Measurements from ENCODE around the gene GCNA. TPM values are rescaled to one million over a fixed set of nuclear protein-coding genes. Genes with fewer than 3 reads are reported as not detected.
"Not testable (repeated sequence)": the region's sequence is repeated elsewhere in the genome, so short reads cannot be mapped to it uniquely, and the experiment has no call there.

GCNA gene
- total RNA-seq, 4 donors from 2014 or later = 0.67 to 3.8 (median 0.98) TPM

DNA sequence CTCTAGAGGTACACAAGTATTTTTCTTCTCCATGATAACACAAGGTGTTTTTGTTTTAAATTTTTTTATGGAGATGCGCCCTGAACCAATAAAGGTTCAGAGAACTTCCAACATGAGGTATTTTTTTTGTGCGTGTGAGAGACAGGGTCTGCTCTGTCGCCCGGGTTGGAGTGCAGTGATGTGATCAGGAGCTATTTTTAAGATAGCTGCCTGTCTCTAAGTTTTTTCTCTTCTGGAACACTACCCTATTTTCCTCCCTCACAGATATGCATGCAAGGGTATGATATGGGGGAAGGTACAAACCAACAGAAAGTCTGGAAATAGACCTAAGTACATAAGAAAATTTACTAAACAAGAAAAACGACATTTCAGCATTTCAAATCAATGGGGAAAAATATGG lies 3.0 kb downstream of the GCNA start:
- H3K4me3 ChIP-seq (ENCODE audit: low read depth, poor library complexity, severe bottlenecking) = no peak overlapping the region
- intact Hi-C loops (cut with DNase I; ENCODE audit: low total_unique reads) = no loop called here
- WGBS, 2 donors = 46 to 65% methylated on average over 5 of the region's 5 CpGs
- no peak for TF ChIP-seq CTCF (IDR thresholded peaks at IDR 0.05)
- TF ChIP-seq POLR2A (IDR thresholded peaks at IDR 0.05) = no peak
- no peak for DNase-seq (ENCODE audit: low spot score in 2 of 2)

GRCh38 chrX:71586929-71587328 lies 8.7 kb downstream of the GCNA start:
- WGBS, 2 donors = 96 to 97% methylated on average over 2 of the region's 2 CpGs
- no peak for DNase-seq (ENCODE audit: low spot score in 2 of 2)
- intact Hi-C loops (cut with DNase I; ENCODE audit: low total_unique reads) = no loop called here
- TF ChIP-seq POLR2A (IDR thresholded peaks at IDR 0.05) (no peak), CTCF (IDR thresholded peaks at IDR 0.05) (no peak)
- H3K4me3 ChIP-seq (ENCODE audit: low read depth, poor library complexity, severe bottlenecking) = no peak overlapping the region

GRCh38 chrX:71593210-71593609 lies 15.0 kb downstream of the GCNA start:
- DNase-seq (ENCODE audit: low spot score in 2 of 2); intact Hi-C loops (cut with DNase I; ENCODE audit: low total_unique reads); H3K4me3 ChIP-seq (ENCODE audit: low read depth, poor library complexity, severe bottlenecking): not testable (repeated sequence)
- WGBS, 2 donors = 84 to 100% methylated on average over 5 to 8 of the region's 8 CpGs

GRCh38 chrX:71599965-71600364 lies 21.7 kb downstream of the GCNA start:
- no peak overlapping the region for H3K4me3 ChIP-seq (ENCODE audit: low read depth, poor library complexity, severe bottlenecking)
- TF ChIP-seq CTCF (IDR thresholded peaks at IDR 0.05) (no peak), POLR2A (IDR thresholded peaks at IDR 0.05) (no peak)
- WGBS, 2 donors = 83% methylated on average over 2 of the region's 2 CpGs
- intact Hi-C loops (cut with DNase I; ENCODE audit: low total_unique reads) = no loop called here
- no peak for DNase-seq (ENCODE audit: low spot score in 2 of 2)

- DNase-seq (ENCODE audit: low spot score in 2 of 2) = peak in 1 of 2 donors; percentile 31
- H3K4me3 ChIP-seq (ENCODE audit: low read depth, poor library complexity, severe bottlenecking) = no peak overlapping the region
- intact Hi-C loops (cut with DNase I; ENCODE audit: low total_unique reads) = no loop called here
- no peak for TF ChIP-seq POLR2A (IDR thresholded peaks at IDR 0.05)
- TF ChIP-seq CTCF (IDR thresholded peaks at IDR 0.05) = no peak
- WGBS, 2 donors = 87 to 88% methylated on average over 32 to 33 of the region's 33 CpGs
Measured at GRCh38 chrX:71603618-71604017, 25.4 kb downstream of the GCNA start.

DNA sequence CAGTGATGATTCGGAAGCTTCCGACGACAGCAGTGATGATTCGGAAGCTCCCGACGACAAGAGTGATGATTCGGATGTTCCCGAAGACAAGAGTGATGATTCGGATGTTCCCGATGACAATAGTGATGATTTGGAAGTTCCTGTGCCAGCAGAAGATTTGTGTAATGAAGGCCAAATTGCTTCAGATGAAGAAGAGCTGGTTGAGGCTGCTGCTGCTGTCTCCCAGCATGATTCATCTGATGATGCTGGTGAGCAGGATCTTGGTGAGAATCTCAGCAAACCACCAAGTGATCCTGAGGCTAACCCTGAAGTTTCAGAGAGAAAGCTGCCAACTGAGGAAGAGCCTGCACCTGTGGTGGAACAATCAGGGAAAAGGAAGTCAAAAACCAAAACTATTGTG lies 25.9 kb downstream of the GCNA start:
- WGBS, 2 donors = 94 to 99% methylated on average over 10 of the region's 10 CpGs
- H3K4me3 ChIP-seq (ENCODE audit: low read depth, poor library complexity, severe bottlenecking) = no peak overlapping the region
- TF ChIP-seq POLR2A (IDR thresholded peaks at IDR 0.05) = no peak
- TF ChIP-seq CTCF (IDR thresholded peaks at IDR 0.05) = no peak
- intact Hi-C loops (cut with DNase I; ENCODE audit: low total_unique reads) = no loop called here
- no peak for DNase-seq (ENCODE audit: low spot score in 2 of 2)
